ENCODE data around the gene PIK3CD. TPM values are rescaled to one million over a fixed set of nuclear protein-coding genes. Genes with fewer than 3 reads are reported as not detected.

PIK3CD gene
- total RNA-seq, 6 experiments from 2014 or later: 7.3 to 14.6 (median 9.2) TPM

DNA sequence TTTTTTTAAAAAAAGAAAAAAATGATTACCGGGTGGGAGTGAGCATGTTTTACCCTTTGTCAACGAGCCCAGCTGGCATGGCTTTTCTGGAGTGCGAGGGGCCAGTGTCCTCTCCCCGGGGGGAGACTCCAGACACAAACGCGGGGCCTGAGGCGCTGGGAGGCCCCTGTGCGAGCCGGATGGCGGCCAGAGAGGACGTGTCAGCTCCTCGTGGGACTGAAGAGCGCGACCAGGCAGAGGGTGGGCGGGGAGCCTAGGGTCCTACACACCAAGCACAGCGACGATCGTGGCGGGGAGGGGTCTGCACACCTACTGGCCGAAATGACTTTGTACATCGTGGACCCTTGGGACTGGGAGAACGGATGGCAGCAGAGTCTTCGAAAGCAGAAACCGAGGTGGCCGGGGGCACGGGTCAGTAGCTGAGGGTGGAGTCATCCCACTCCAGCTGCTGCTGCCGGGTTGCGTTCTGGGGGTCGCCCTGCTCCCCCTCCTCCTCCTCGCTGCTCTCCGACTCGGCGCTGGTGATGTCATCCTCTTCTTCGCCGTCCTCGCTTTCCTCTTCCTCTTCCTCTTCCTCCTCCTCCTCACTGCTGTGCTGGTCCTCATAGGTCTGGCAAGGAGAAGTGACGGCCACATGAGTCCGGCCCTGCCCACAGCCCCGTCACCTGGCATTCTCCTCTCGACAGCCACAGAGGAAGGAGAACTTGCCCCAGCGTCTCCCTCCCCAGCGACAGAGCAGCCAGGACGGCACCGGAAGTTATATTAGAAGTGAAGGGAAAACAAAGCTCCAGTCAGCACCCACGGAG, 78.8 kb downstream of the PIK3CD start:
- peaks cover 9% of the 10 kb centered on the region for H3K27me3 Mint-ChIP-seq (ENCODE audit: insufficient read depth)
- TF ChIP-seq, protein P1, sequence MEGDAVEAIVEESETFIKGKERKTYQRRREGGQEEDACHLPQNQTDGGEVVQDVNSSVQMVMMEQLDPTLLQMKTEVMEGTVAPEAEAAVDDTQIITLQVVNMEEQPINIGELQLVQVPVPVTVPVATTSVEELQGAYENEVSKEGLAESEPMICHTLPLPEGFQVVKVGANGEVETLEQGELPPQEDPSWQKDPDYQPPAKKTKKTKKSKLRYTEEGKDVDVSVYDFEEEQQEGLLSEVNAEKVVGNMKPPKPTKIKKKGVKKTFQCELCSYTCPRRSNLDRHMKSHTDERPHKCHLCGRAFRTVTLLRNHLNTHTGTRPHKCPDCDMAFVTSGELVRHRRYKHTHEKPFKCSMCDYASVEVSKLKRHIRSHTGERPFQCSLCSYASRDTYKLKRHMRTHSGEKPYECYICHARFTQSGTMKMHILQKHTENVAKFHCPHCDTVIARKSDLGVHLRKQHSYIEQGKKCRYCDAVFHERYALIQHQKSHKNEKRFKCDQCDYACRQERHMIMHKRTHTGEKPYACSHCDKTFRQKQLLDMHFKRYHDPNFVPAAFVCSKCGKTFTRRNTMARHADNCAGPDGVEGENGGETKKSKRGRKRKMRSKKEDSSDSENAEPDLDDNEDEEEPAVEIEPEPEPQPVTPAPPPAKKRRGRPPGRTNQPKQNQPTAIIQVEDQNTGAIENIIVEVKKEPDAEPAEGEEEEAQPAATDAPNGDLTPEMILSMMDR (IDR thresholded peaks at IDR 0.05): no peak
- no peak for DNase-seq
- H3K27ac Mint-ChIP-seq: no peak overlapping the region
- H3K9me3 Mint-ChIP-seq: no peaks in the 10 kb centered on the region
- no peaks in the 10 kb centered on the region for H3K4me1 Mint-ChIP-seq (ENCODE audit: low read depth)
- no peak overlapping the region for H3K4me3 Mint-ChIP-seq
- peaks cover 32% of the 10 kb centered on the region for H3K36me3 Mint-ChIP-seq (ENCODE audit: low read depth)

DNA sequence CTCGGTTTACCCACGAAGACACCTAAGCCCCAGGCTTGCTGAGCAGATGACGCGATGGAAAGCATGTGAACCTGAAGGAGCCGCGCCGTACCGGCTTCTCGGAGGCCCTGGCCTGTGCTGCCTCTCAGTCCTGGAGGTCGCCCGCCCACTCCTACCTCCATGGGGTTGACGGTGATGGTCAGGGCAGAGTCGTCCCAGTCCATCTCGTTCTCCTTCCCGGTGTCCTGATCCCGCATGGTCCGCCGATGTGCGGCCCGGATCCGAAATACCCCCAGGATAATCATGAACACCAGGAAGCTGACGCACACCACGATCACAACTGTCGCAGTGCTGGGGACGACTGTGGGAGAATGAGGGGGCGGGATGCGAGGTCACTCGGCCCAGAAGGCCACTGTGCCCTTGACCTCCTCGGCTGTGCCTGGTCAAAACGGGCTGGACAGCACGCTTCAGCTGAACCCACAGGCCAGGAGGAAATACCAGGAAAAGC, 79.6 kb downstream of the PIK3CD start:
- H3K4me3 Mint-ChIP-seq: no peak overlapping the region
- TF ChIP-seq, protein P1 (IDR thresholded peaks at IDR 0.05): no peak
- H3K27ac Mint-ChIP-seq: no peak overlapping the region
- H3K27me3 Mint-ChIP-seq (ENCODE audit: insufficient read depth): peaks cover 9% of the 10 kb centered on the region
- H3K36me3 Mint-ChIP-seq (ENCODE audit: low read depth): peaks cover 32% of the 10 kb centered on the region
- no peaks in the 10 kb centered on the region for H3K4me1 Mint-ChIP-seq (ENCODE audit: low read depth)
- DNase-seq: no peak
- no peaks in the 10 kb centered on the region for H3K9me3 Mint-ChIP-seq

DNA sequence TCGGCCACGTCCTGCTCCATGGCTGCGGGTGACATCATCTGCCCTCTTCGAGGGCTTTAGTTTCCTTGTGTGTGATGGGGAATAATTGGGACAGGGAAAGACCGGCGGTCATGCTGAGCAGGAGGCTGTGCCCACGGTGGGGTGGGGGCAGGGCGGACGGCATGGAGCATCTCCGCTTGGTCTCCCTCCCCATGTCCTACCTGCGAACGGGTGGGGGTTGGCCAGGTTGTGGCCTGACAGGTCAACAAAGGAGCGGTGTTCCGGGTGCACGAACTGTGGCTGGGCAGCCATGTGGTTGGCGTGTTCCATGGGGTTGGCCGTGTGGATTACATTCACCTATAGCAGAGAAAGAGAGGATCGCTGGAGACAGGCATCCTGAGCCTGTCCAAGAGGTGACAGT, 80.0 kb downstream of the PIK3CD start:
- Mint-ChIP-seq H3K36me3 (ENCODE audit: low read depth) (peaks cover 32% of the 10 kb centered on the region), H3K27ac (no peak overlapping the region; the same call in 1 of the 2 replicates), H3K9me3 (no peaks in the 10 kb centered on the region), H3K4me3 (no peak overlapping the region), H3K27me3 (ENCODE audit: insufficient read depth) (peaks cover 9% of the 10 kb centered on the region), H3K4me1 (ENCODE audit: low read depth) (no peaks in the 10 kb centered on the region)
- DNase-seq: no peak
- TF ChIP-seq, protein P1 (IDR thresholded peaks at IDR 0.05): no peak

DNA sequence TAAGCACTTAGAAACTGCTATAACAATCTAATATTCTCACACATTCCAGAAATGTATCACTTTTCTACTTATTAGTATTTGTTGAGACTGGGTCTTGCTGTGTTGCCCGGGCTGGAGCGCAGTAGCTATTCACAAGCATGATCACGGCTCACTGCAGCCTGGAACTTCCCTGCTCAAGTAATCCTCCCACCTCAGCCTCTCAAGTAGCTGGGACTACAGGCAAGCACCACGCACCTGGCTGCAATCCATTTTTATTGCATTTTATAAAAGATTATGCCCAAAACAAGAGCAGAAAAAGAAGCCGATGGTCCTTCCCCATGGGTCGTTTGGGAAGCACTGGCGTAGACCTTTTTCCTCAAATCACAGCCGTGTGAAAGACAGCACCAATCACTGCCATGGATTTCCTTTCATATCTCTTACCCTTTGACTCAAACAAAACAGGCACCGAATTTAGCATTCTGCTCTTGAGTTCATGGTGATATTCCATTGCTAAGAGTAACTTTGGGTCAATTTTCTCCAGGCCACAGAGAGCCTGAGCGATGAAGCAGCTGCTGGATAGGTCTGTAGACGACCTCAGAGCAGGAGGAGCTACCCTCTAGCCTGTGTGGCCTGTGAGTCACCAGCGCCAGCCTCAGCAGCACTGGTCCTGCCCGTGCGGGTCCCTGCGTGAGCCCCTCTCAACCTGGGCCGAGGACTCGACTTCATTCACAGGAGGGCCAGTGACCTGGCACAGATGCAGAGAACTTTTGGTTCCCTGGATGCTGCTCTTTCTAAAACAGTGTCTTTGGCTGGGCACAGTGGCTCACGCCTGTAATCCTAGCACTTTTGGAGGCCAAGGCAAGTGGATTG, 80.8 kb downstream of the PIK3CD start:
- TF ChIP-seq, protein P1 (IDR thresholded peaks at IDR 0.05): no peak
- no peaks in the 10 kb centered on the region for H3K4me1 Mint-ChIP-seq (ENCODE audit: low read depth)
- H3K27ac Mint-ChIP-seq: no peak overlapping the region
- no peak overlapping the region for H3K4me3 Mint-ChIP-seq
- peaks cover 9% of the 10 kb centered on the region for H3K27me3 Mint-ChIP-seq (ENCODE audit: insufficient read depth)
- no peak for DNase-seq
- H3K9me3 Mint-ChIP-seq: no peaks in the 10 kb centered on the region
- H3K36me3 Mint-ChIP-seq (ENCODE audit: low read depth): peaks cover 32% of the 10 kb centered on the region

DNA sequence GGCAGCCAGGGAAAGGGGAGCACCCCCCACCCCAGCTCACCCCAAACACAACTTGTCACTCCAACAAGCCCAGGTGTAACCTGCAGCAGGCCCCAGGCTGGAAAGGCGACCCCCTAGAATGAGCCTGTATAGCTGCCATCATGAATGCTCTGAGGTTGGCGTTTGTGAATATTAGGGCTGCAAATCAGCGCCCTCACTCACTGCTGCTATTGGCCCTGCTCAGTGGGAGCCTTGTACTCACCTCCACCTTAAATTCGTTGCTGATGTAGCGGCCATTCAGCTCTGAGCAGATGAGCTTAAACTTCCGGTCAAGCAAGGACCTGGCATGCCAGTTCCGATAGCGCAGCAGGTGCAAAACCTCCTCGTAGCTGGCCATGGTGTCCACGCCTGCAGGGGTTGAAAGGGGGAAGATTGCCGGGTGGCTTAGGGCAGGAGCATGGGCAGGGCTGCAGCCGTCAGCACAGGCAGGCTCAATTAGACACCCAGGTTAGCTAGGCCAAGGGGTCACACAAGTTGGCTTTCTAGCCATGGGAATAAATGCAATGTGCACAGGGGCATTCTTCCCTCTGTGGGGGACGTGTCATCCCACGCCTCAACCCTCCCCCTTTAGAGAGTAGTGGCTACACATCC, 81.7 kb downstream of the PIK3CD start:
- H3K27ac Mint-ChIP-seq: no peak overlapping the region
- H3K36me3 Mint-ChIP-seq (ENCODE audit: low read depth): peaks cover 32% of the 10 kb centered on the region
- H3K9me3 Mint-ChIP-seq: no peaks in the 10 kb centered on the region
- H3K4me1 Mint-ChIP-seq (ENCODE audit: low read depth): no peaks in the 10 kb centered on the region
- no peak overlapping the region; the same call in 1 of the 2 replicates for H3K4me3 Mint-ChIP-seq
- H3K27me3 Mint-ChIP-seq (ENCODE audit: insufficient read depth): peaks cover 9% of the 10 kb centered on the region
- DNase-seq: no peak
- TF ChIP-seq, protein P1 (IDR thresholded peaks at IDR 0.05): no peak

Data from HFFc6 (cell line).